ENCODE results near the gene PDE1C. TPM values are rescaled to one million over a fixed set of nuclear protein-coding genes. Genes with fewer than 3 reads are reported as not detected.

Gene PDE1C
- total RNA-seq, 1 donor from 2014 or later, result 2.3 TPM

DNA sequence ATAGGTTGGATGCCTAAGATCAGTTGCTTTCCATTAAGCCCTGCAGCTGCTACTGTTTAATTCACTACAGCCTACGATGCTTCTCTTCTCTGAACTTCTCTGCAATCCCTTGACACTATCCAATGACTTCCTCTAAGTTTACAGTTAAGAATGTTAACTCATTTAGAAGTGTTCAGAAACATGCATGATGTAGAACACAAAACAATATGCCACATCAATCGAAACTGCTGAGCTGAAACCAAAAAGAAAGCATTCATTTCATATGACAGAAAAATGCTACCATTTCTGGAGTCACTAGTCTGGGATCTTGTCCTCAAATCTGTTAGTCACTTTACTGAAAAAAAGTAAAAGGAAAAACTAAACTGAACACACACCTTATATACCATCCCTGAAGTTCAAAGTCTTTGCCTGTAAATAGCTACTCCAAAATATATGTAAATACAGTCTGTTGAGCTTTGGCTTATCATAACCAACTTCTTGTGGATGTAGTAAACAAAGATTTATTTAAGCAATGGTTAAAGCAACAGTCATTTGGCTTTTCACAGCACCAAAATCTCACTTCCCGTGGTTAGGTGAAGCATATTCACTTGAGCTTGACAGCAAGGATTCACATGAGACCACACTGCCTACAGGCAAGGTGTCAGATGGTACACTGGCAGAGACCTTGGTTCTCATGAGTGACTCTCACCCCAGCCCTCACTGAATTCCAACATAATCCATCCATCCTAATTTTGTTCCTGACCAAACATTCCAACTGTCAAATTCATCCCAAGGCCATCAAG is 196.2 kb downstream of the PDE1C start:
- Histone ChIP-seq H3K27me3 (ENCODE audit: control insufficient read depth, insufficient read depth, low read length) (no peaks in the 10 kb centered on the region), H3K36me3 (ENCODE audit: control insufficient read depth, insufficient read depth, low read length) (no peaks in the 10 kb centered on the region), H3K4me3 (ENCODE audit: low read depth, low read length) (no peak overlapping the region)
- TF ChIP-seq, protein P1, sequence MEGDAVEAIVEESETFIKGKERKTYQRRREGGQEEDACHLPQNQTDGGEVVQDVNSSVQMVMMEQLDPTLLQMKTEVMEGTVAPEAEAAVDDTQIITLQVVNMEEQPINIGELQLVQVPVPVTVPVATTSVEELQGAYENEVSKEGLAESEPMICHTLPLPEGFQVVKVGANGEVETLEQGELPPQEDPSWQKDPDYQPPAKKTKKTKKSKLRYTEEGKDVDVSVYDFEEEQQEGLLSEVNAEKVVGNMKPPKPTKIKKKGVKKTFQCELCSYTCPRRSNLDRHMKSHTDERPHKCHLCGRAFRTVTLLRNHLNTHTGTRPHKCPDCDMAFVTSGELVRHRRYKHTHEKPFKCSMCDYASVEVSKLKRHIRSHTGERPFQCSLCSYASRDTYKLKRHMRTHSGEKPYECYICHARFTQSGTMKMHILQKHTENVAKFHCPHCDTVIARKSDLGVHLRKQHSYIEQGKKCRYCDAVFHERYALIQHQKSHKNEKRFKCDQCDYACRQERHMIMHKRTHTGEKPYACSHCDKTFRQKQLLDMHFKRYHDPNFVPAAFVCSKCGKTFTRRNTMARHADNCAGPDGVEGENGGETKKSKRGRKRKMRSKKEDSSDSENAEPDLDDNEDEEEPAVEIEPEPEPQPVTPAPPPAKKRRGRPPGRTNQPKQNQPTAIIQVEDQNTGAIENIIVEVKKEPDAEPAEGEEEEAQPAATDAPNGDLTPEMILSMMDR (IDR thresholded peaks at IDR 0.05; ENCODE audit: insufficient read depth, low read length, poor library complexity, severe bottlenecking), result no peak
- no peak for DNase-seq (ENCODE audit: low read depth)

DNA sequence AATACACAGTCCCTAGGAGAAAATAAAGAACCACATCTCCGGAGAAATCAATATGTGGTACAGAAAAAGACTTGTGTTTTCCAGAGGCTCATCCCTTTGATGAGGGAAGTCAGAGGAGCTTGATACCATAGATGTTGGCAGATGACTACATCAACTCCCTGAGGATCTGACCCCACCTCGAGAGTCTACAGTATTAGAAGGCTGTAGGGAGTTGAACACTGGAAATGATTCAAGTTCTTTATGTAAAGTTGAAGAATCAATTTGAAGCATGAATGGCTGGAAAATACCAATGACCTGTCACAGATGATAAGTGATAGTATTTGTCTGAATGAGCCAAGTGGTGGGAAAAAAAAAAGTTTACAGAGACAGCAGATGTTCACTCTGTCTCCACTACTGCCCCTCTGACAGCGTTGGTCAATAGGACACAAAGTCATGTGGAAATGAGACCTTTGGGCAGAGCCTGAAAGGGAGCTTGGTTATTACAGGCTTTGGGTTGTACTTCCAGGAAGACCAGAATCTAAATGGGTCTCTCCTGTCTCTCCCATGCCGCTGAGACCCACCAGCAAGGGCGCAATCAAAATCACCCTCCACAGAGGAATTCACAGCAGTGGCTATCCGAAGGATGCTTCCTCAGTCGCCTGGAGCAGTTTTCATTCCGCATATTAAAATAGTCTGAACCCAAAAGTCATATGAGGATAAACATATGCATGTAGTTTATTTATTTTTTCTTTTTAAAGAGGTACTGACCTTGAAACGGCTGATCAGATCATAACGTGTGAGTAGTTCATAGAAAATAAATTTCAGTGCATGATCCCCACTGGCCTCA is 197.4 kb downstream of the PDE1C start:
- DNase-seq (ENCODE audit: low read depth), result no peak
- no peaks in the 10 kb centered on the region for H3K36me3 ChIP-seq (ENCODE audit: control insufficient read depth, insufficient read depth, low read length)
- TF ChIP-seq, protein P1 (IDR thresholded peaks at IDR 0.05; ENCODE audit: insufficient read depth, low read length, poor library complexity, severe bottlenecking), result no peak
- no peaks in the 10 kb centered on the region for H3K27me3 ChIP-seq (ENCODE audit: control insufficient read depth, insufficient read depth, low read length)
- H3K4me3 ChIP-seq (ENCODE audit: low read depth, low read length), result no peak overlapping the region

DNA sequence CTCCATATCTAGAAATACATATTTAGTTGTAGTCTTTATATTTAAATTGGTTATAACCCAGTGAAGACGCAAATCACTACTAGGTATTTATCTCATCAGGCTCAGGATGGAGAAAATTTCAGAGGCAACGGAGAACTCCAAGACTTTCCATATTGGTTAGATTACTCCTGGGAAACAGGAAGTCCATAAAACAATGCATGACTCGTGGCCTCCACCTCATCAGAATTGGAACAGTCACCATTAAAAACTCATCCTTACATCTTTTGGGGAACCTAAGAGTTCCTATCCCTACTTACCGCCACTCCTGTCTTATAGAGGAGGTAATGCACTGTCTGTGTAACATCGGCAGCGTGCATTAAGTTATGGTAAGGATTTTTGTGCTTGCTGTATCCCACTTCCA is 205.6 kb downstream of the PDE1C start:
- no peak for DNase-seq (ENCODE audit: low read depth)
- Histone ChIP-seq H3K27me3 (ENCODE audit: control insufficient read depth, insufficient read depth, low read length) (no peaks in the 10 kb centered on the region), H3K36me3 (ENCODE audit: control insufficient read depth, insufficient read depth, low read length) (no peaks in the 10 kb centered on the region), H3K4me3 (ENCODE audit: low read depth, low read length) (no peak overlapping the region)
- TF ChIP-seq, protein P1 (IDR thresholded peaks at IDR 0.05; ENCODE audit: insufficient read depth, low read length, poor library complexity, severe bottlenecking), result no peak

DNA sequence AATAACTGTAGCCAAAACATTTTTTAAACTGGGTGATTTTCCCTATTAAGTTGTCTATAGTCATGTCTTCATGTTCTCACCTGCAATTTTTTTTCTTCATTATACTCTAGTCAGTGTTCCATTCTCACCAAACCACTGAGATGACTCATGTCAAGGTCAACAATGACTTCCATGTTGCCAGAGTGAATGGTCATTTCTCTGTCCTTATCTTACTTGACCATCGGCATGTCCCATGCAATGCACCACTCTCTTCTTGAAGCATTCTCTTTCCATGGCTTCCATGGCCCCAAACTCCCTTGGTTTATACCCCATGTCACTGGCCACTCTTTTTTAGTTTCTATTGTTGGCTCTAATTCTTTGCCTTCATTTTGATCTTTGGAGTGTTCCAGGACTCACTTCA is 209.3 kb downstream of the PDE1C start:
- H3K27me3 ChIP-seq (ENCODE audit: control insufficient read depth, insufficient read depth, low read length), result no peaks in the 10 kb centered on the region
- DNase-seq (ENCODE audit: low read depth), result no peak
- H3K4me3 ChIP-seq (ENCODE audit: low read depth, low read length), result no peak overlapping the region
- H3K36me3 ChIP-seq (ENCODE audit: control insufficient read depth, insufficient read depth, low read length), result no peaks in the 10 kb centered on the region
- TF ChIP-seq, protein P1 (IDR thresholded peaks at IDR 0.05; ENCODE audit: insufficient read depth, low read length, poor library complexity, severe bottlenecking), result no peak

DNA sequence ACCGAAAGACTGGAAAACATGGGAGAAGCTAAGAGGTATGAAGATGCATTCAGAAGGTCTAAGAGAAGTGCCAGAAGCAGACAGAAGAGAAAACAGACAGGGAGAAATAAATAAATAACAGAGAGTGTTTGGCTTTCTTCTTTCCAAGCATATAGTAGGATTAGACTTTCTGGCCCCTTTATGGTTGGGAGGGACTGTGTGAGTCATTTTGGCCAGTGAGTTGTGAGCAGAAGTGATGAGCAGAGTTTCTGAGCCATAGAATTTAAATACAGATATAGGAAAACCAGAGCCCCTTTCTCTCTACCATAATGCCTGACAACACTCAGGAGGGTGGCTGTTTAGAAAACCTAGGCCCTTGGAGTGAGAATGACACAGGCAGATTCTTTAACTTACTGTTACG is 212.2 kb downstream of the PDE1C start:
- DNase-seq (ENCODE audit: low read depth), result no peak
- Histone ChIP-seq H3K4me3 (ENCODE audit: low read depth, low read length) (no peak overlapping the region), H3K36me3 (ENCODE audit: control insufficient read depth, insufficient read depth, low read length) (no peaks in the 10 kb centered on the region), H3K27me3 (ENCODE audit: control insufficient read depth, insufficient read depth, low read length) (no peaks in the 10 kb centered on the region)
- TF ChIP-seq, protein P1 (IDR thresholded peaks at IDR 0.05; ENCODE audit: insufficient read depth, low read length, poor library complexity, severe bottlenecking), result no peak

Measured in kidney epithelial cell (primary cell).